Choroid plexus epithelial cell (primary cell): ENCODE results near the gene MAP2K7.

ENCODE experiments used
- DNase-seq: peaks from one replicate; pipeline ENCODE4 v3.0.0-alpha.2; 2010; ENCODE audit warnings: low read depth
- H3K4me3 ChIP-seq: 2 replicates; pipeline ENCODE4 v1.5.1; 2011; ENCODE audit warnings: low read depth, mild to moderate bottlenecking, control low read depth, low read length, moderate library complexity
- CTCF ChIP-seq: conservative IDR thresholded peaks from 2 replicates; pipeline ENCODE4 v1.5.1; 2011; ENCODE audit warnings: low read depth, mild to moderate bottlenecking, control low read depth, inconsistent platforms, low read length, moderate library complexity

MAP2K7 gene

GRCh38 chr19:7872306-7873204, 31.1 kb upstream of the MAP2K7 start:
- no peak overlapping the region for H3K4me3 ChIP-seq
- no peak for DNase-seq
- no peak for TF ChIP-seq CTCF

- H3K4me3 ChIP-seq, result no peak overlapping the region
- DNase-seq, result no peak
- TF ChIP-seq CTCF, result no peak
Observed at GRCh38 chr19:7873304-7874075, 30.2 kb upstream of the MAP2K7 start.

- no peak for TF ChIP-seq CTCF
- peak; percentile 29 for DNase-seq
- H3K4me3 ChIP-seq, result peak within 1 kb of the TSS; percentile 31
Observed at GRCh38 chr19:7874076-7874896, 29.4 kb upstream of the MAP2K7 start, which contains the start of gene PRR36. PRR36 (minus strand) TSS chr19:7874390; CDS start chr19:7873689, 701 bp downstream.

GRCh38 chr19:7874897-7875273, 28.8 kb upstream of the MAP2K7 start:
- no peak overlapping the region for H3K4me3 ChIP-seq
- DNase-seq, result no peak
- TF ChIP-seq CTCF, result no peak

DNA sequence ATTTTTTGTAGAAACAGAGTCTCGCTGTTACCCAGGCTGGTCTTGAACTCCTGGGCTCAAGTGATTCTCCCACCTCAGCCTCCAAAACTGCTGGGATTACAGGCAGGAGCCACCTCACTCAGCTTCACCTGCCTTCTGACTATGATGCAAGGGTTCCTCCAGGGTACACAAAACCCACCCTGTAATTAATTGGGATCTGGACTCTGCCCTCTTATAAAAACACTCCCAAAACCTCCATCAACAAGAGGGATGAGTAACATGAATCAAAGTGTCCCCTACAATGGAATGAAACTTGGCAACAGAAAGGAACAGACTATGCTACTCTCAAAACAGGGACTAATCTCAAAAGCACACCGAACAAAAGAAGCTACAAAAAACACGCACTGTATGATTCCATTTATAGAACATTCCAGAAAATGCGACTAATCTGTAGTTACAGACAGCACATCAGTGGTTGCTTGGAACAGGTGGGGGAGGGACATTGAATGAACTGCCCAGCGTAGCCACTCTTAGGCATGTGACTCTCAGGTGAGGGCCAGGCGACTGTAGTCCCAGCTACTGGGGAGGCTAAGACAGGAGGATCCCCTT, 26.3 kb upstream of the MAP2K7 start:
- TF ChIP-seq CTCF, result no peak
- no peak overlapping the region for H3K4me3 ChIP-seq
- DNase-seq, result no peak

DNA sequence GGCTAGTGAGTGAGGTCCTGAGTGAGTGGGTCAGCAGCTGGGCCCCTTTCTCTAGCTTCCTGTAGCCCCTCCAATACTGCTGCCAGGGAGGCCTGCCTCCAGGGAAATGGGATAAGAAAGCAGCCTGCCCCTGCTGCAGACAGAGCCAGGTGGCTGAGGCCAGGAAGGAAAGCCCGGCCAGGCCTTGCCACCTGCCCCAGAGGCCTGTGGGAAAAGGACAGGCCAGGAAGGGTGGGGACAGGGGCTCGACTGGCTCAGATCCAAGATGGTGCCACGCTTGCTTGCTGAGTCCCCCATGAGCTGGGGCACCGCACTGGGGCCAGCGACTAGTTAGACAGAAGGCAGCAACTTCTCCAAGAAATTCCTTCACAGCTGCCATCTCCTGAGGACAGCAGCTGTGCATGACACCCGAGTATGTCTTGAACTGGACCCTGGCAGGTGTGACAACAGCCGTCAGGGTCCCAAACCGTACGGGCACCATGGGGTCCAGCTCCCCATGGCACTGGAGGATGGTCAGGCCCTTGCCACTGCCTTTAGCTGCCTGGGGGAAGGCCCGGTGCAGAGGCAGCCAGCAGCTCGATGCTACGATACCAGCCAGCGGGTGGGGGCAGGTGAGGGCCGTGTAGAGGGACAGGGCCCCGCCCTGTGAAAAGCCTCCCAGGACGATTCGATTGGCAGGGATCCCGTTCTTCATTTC, 24.4 kb upstream of the MAP2K7 start:
- TF ChIP-seq CTCF, result no peak
- DNase-seq, result no peak
- no peak overlapping the region for H3K4me3 ChIP-seq
